ENCODE results near the gene SLC11A2.

GRCh38 chr12:51005671-51006070 lies 20.5 kb downstream of the SLC11A2 start:
- TF ChIP-seq SMAD1 (CRISPR knock-in tag; IDR thresholded peaks at IDR 0.05; ENCODE audit: borderline replicate concordance, low read depth), result no peak
- no peak for TF ChIP-seq POLR2A (IDR thresholded peaks at IDR 0.05; ENCODE audit: insufficient read depth in 1 of 2, low read depth in 2 of 2, low read length in 2 of 2)
- no peak for TF ChIP-seq ZBTB42 (CRISPR knock-in tag; IDR thresholded peaks at IDR 0.05)
- no peak for TF ChIP-seq CTCF (CRISPR knock-in tag; IDR thresholded peaks at IDR 0.05)
- TF ChIP-seq XBP1 (CRISPR knock-in tag; IDR thresholded peaks at IDR 0.05), result no peak

Measured in HepG2 (cell line).